Heart left ventricle (tissue), 13 donors: Measurements from ENCODE around the gene CNST.

ENCODE experiments used
- POLR2A ChIP-seq, 2 donors: fragments of 450-650 bp; IDR thresholded peaks; one replicate each; pipeline ENCODE4 v1.6.1; 2017; ENCODE audit warnings: antibody characterized with exemption in 2 of 2, mild to moderate bottlenecking in 2 of 2, moderate library complexity in 2 of 2
- TF ChIP-seq, protein P1 (sequence below), 12 donors: fragments of 200-600 bp; sonication (generic) in 4 of 12; IDR thresholded peaks; one replicate each; pipeline versions ENCODE4 v1.5.0 to v1.8.0; 2018 to 2022; ENCODE audit warnings: antibody characterized with exemption in 12 of 12, mild to moderate bottlenecking in 5 of 12
- donor health status: ischemic (EF 13 %, LVEDD 7.1; RV severe dilation, severe dysfunction).
- donor health status: DM: no; HTN: yes; CAD: no.
- donor health status: DM: no; HTN: no; CAD: no.
- donor health status: ischemic (EF 25% LVEDD 6.9; RV normal size, moderate dysfunction).
- donor health status: ischemic (EF 25% LVEDD 5.7; RV mildly dilated, moderate dysfunction).
- donor health status: ischemic (EF 35%, LVEDD 5.7; RV mildly dilated, moderate dysfunction).
- donor health status: nonischemic (EF 11% LVEDD 7.7; RV severe dilation, severe dysfunction).
- donor health status: DM: yes; HTN: yes; CAD: no.
- donor health status: PGD.
- donor health status: ischemic (EF 29% LVEDD 5.4; RV normal size, mild dysfunction).
- donor health status: nonischemic (EF 23%, LVEDD 6.1; RV moderate dilation, normal function).

GRCh38 chr1:246639732-246640131 is 73.5 kb downstream of the CNST start:
- TF ChIP-seq, protein P1, sequence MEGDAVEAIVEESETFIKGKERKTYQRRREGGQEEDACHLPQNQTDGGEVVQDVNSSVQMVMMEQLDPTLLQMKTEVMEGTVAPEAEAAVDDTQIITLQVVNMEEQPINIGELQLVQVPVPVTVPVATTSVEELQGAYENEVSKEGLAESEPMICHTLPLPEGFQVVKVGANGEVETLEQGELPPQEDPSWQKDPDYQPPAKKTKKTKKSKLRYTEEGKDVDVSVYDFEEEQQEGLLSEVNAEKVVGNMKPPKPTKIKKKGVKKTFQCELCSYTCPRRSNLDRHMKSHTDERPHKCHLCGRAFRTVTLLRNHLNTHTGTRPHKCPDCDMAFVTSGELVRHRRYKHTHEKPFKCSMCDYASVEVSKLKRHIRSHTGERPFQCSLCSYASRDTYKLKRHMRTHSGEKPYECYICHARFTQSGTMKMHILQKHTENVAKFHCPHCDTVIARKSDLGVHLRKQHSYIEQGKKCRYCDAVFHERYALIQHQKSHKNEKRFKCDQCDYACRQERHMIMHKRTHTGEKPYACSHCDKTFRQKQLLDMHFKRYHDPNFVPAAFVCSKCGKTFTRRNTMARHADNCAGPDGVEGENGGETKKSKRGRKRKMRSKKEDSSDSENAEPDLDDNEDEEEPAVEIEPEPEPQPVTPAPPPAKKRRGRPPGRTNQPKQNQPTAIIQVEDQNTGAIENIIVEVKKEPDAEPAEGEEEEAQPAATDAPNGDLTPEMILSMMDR (IDR thresholded peaks at IDR 0.05) = no peak
- TF ChIP-seq POLR2A (IDR thresholded peaks at IDR 0.05) = no peak
